H9 (cell line): ENCODE data around the gene MAP7. TPM values are rescaled to one million over a fixed set of nuclear protein-coding genes. Genes with fewer than 3 reads are reported as not detected.
A peak's percentile ranks its signal among the peaks of the same experiment; 100 is the strongest.

Experiments
- DNase-seq: peaks from one replicate; pipeline ENCODE4 v3.0.0-alpha.2; 2017
- H2AFZ ChIP-seq: one replicate; pipeline ENCODE4 v1.6.1; 2013; ENCODE audit warnings: mild to moderate bottlenecking, low read length, control low read depth, moderate library complexity
- H2AK5ac ChIP-seq: 2 replicates; pipeline ENCODE4 v1.6.1; 2013; ENCODE audit warnings: low read length, control low read depth, mixed read lengths; ENCODE audit not compliant: insufficient read length
- H2BK120ac ChIP-seq: one replicate; pipeline ENCODE4 v1.6.1; 2013; ENCODE audit warnings: low read depth, mild to moderate bottlenecking, low read length, control low read depth, inconsistent platforms; ENCODE audit not compliant: poor library complexity, severe bottlenecking
- H2BK12ac ChIP-seq: 2 replicates; pipeline ENCODE4 v1.6.1; 2013; ENCODE audit warnings: low read length, control low read depth, mixed read lengths, low read depth; ENCODE audit not compliant: insufficient read length
- H2BK15ac ChIP-seq: 2 replicates; pipeline ENCODE4 v1.6.1; 2013; ENCODE audit warnings: low read depth, low read length, control low read depth
- H2BK20ac ChIP-seq: one replicate; pipeline ENCODE4 v1.6.1; 2013; ENCODE audit warnings: low read depth, mild to moderate bottlenecking, low read length, control low read depth, inconsistent platforms; ENCODE audit not compliant: poor library complexity, severe bottlenecking
- H2BK5ac ChIP-seq: 2 replicates; pipeline ENCODE4 v1.6.1; 2013; ENCODE audit warnings: low read length, control low read depth, mixed read lengths; ENCODE audit not compliant: insufficient read length
- H3K14ac ChIP-seq: 2 replicates; pipeline ENCODE4 v1.6.1; 2013; ENCODE audit warnings: low read length, control low read depth; ENCODE audit not compliant: insufficient read depth
- H3K18ac ChIP-seq: 2 replicates; pipeline ENCODE4 v1.6.1; 2013; ENCODE audit warnings: low read depth, mild to moderate bottlenecking, mixed read lengths, low read length, control low read depth; ENCODE audit not compliant: insufficient read length
- H3K23ac ChIP-seq: 2 replicates; pipeline ENCODE4 v1.6.1; 2013; ENCODE audit warnings: low read length, control low read depth, mixed read lengths, low read depth; ENCODE audit not compliant: insufficient read length
- H3K23me2 ChIP-seq: 2 replicates; pipeline ENCODE4 v1.6.1; 2013; ENCODE audit warnings: low read depth, mild to moderate bottlenecking, mixed read lengths, low read length, control low read depth; ENCODE audit not compliant: insufficient read length, poor library complexity, severe bottlenecking
- H3K27ac ChIP-seq: 2 replicates; pipeline ENCODE4 v1.5.1; 2013; ENCODE audit warnings: low read length, control low read depth, mixed read lengths, low read depth; ENCODE audit not compliant: insufficient read length
- H3K27me3 ChIP-seq: 2 replicates; pipeline ENCODE4 v1.6.1; 2013; ENCODE audit warnings: low read length, control low read depth, inconsistent platforms; ENCODE audit not compliant: insufficient read depth
- H3K4ac ChIP-seq: 2 replicates; pipeline ENCODE4 v1.6.1; 2013; ENCODE audit warnings: low read depth, mild to moderate bottlenecking, control low read depth, inconsistent platforms, low read length, moderate library complexity
- H3K4me1 ChIP-seq: 2 replicates; pipeline ENCODE4 v1.6.1; 2013; ENCODE audit warnings: low read length, control low read depth, inconsistent platforms; ENCODE audit not compliant: insufficient read depth
- H3K4me2 ChIP-seq: 2 replicates; pipeline ENCODE4 v1.6.1; 2013; ENCODE audit warnings: low read length, control low read depth, mixed read lengths; ENCODE audit not compliant: insufficient read length, insufficient read depth
- H3K56ac ChIP-seq: 2 replicates; pipeline ENCODE4 v1.6.1; 2013; ENCODE audit warnings: low read depth, mild to moderate bottlenecking, mixed read lengths, low read length, control low read depth; ENCODE audit not compliant: insufficient read length
- H3K79me1 ChIP-seq: 2 replicates; pipeline ENCODE4 v1.6.1; 2013; ENCODE audit warnings: low read depth, mild to moderate bottlenecking, moderate library complexity, low read length, control low read depth, inconsistent platforms; ENCODE audit not compliant: insufficient read depth, poor library complexity, severe bottlenecking
- H3K79me2 ChIP-seq: 2 replicates; pipeline ENCODE4 v1.6.1; 2013; ENCODE audit warnings: low read length, control low read depth, inconsistent platforms; ENCODE audit not compliant: insufficient read depth
- H3K9ac ChIP-seq: 2 replicates; pipeline ENCODE4 v1.6.1; 2013; ENCODE audit warnings: low read length, control low read depth, mixed read lengths; ENCODE audit not compliant: insufficient read length; ENCODE audit errors: extremely low read depth
- H3K9me3 ChIP-seq: one replicate; pipeline ENCODE4 v1.6.1; 2013; ENCODE audit warnings: low read depth, low read length, inconsistent platforms; ENCODE audit not compliant: control insufficient read depth
- H3T11ph ChIP-seq: one replicate; pipeline ENCODE4 v1.6.1; 2013; ENCODE audit warnings: mild to moderate bottlenecking, low read length, control low read depth, inconsistent platforms
- H4K20me1 ChIP-seq: one replicate; pipeline ENCODE4 v1.6.1; 2013; ENCODE audit not compliant: control insufficient read depth, insufficient read length, insufficient read depth
- H4K5ac ChIP-seq: 2 replicates; pipeline ENCODE4 v1.6.1; 2013; ENCODE audit warnings: low read depth, mild to moderate bottlenecking, mixed read lengths, low read length, control low read depth; ENCODE audit not compliant: insufficient read length
- H4K8ac ChIP-seq: replicated peaks from 2 replicates; pipeline ENCODE4 v1.6.1; 2013; ENCODE audit warnings: low read length, control low read depth, mixed read lengths, low read depth; ENCODE audit not compliant: insufficient read length
- H4K91ac ChIP-seq: 2 replicates; pipeline ENCODE4 v1.6.1; 2013; ENCODE audit warnings: low read depth, mild to moderate bottlenecking, moderate library complexity, mixed read lengths, low read length, control low read depth; ENCODE audit not compliant: insufficient read length
- H3K27ac Mint-ChIP-seq, 3 experiments: 2 replicates in 2 of 3; 3 replicates in 1 of 3; pipeline ENCODE4 v1.8.0; 2020 to 2021; ENCODE audit warnings: mixed read lengths in 3 of 3, mild to moderate bottlenecking in 1 of 3, moderate library complexity in 1 of 3
- H3K27me3 Mint-ChIP-seq: 2 replicates; pipeline ENCODE4 v1.8.0; 2021; ENCODE audit warnings: low read depth, mild to moderate bottlenecking, moderate library complexity, mixed read lengths
- H3K36me3 Mint-ChIP-seq, 3 experiments: 2 replicates in 2 of 3; 3 replicates in 1 of 3; pipeline ENCODE4 v1.8.0; 2020 to 2021; ENCODE audit warnings: low read depth in 3 of 3, mixed read lengths in 3 of 3; ENCODE audit not compliant: insufficient read depth in 1 of 3
- H3K4me1 Mint-ChIP-seq, 2 experiments: 2 replicates each; pipeline ENCODE4 v1.8.0; 2020; ENCODE audit warnings: mixed read lengths in 2 of 2
- H3K4me3 Mint-ChIP-seq, 2 experiments: 2 replicates in 1 of 2; 3 replicates in 1 of 2; pipeline ENCODE4 v1.8.0; 2020 to 2021; ENCODE audit warnings: mild to moderate bottlenecking in 2 of 2, mixed read lengths in 2 of 2, moderate library complexity in 1 of 2
- H3K9me3 Mint-ChIP-seq, 2 experiments: 2 replicates in 1 of 2; 3 replicates in 1 of 2; pipeline ENCODE4 v1.8.0; 2020; ENCODE audit warnings: mild to moderate bottlenecking in 2 of 2, mixed read lengths in 2 of 2, moderate library complexity in 1 of 2
- WGBS: extraction: QIAGEN DNeasy Blood & Tissue Kit; methylation state at CpG from one replicate; pipeline ENCODE4 v1.1.7; 2013; ENCODE audit warnings: missing lambda C conversion rate, low lambda C conversion rate, mixed read lengths; ENCODE audit not compliant: insufficient read length; ENCODE audit errors: extremely low coverage; 5-methylcytosine and 5-hydroxymethylcytosine counted together
- total RNA-seq: library from RNA; stranded (reverse); gene quantifications from 2 replicates; pipeline ENCODE4 v1.2.1, GENCODE V29; 2021
- TF ChIP-seq, protein P1 (sequence below): fragments of 200-600 bp; sonication (generic); conservative IDR thresholded peaks from 3 replicates; pipeline ENCODE4 v1.8.0; 2021; ENCODE audit warnings: antibody characterized with exemption, mild to moderate bottlenecking

The MAP7 gene
- total RNA-seq, 1 experiment from 2014 or later, result 51.1 TPM

DNA sequence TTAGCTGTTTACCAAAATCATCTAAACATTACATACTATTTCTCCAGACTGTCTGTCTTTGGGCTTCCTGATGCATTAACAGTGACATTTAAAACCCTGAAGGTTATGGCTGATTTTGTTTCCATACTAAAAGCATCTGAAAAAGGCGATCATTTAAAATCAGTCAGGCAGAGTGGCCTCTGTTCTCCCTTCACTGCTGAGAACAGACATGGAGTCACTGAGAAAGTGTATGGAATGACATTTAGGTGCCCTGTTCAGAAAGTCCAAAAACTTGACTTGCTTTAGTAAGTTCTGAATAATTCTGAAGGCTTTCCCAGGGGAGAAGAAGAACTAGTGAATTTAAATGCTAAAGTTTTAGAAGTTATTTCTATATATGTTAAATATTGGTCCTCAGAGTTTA is 83.0 kb downstream of the MAP7 start:
- Histone ChIP-seq H3K4me1 (peaks cover 6% of the 10 kb centered on the region; the same call in 1 of the 2 replicates), H4K20me1 (no peaks in the 10 kb centered on the region), H3K4me2 (no peak overlapping the region), H2BK20ac (no peak overlapping the region), H2BK120ac (no peak overlapping the region), H4K91ac (no peak overlapping the region), H2BK5ac (no peak overlapping the region), H3K23me2 (no peaks in the 10 kb centered on the region), H3K18ac (no peak overlapping the region), H3T11ph (no peak overlapping the region), H4K8ac (no peak overlapping the region), H3K56ac (no peak overlapping the region), H3K4ac (no peak overlapping the region), H3K79me1 (no peaks in the 10 kb centered on the region), H3K27me3 (no peaks in the 10 kb centered on the region), H4K5ac (no peak overlapping the region), H2AK5ac (no peak overlapping the region), H3K27ac (no peak overlapping the region), H2AFZ (no peak overlapping the region), H2BK12ac (no peak overlapping the region), H3K23ac (no peak overlapping the region), H3K9me3 (no peaks in the 10 kb centered on the region), H3K14ac (no peak overlapping the region), H2BK15ac (no peak overlapping the region), H3K79me2 (peaks cover 4% of the 10 kb centered on the region; the same call in 1 of the 2 replicates), H3K9ac (no peak overlapping the region)
- no peak overlapping the region for H3K4me3 Mint-ChIP-seq
- no CpG with 5 or more reads among the region's 1 CpG for WGBS
- peaks cover 43 to 51% of the 10 kb centered on the region in 2 experiments for H3K4me1 Mint-ChIP-seq
- no peaks in the 10 kb centered on the region for H3K27me3 Mint-ChIP-seq
- H3K9me3 Mint-ChIP-seq, result no peaks in the 10 kb centered on the region
- no peak for DNase-seq
- TF ChIP-seq, protein P1, sequence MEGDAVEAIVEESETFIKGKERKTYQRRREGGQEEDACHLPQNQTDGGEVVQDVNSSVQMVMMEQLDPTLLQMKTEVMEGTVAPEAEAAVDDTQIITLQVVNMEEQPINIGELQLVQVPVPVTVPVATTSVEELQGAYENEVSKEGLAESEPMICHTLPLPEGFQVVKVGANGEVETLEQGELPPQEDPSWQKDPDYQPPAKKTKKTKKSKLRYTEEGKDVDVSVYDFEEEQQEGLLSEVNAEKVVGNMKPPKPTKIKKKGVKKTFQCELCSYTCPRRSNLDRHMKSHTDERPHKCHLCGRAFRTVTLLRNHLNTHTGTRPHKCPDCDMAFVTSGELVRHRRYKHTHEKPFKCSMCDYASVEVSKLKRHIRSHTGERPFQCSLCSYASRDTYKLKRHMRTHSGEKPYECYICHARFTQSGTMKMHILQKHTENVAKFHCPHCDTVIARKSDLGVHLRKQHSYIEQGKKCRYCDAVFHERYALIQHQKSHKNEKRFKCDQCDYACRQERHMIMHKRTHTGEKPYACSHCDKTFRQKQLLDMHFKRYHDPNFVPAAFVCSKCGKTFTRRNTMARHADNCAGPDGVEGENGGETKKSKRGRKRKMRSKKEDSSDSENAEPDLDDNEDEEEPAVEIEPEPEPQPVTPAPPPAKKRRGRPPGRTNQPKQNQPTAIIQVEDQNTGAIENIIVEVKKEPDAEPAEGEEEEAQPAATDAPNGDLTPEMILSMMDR, result no peak
- peak overlapping the region in 1 of 3 experiments; percentile 57; a peak in 2 of 7 replicates for H3K27ac Mint-ChIP-seq
- no peaks in the 10 kb centered on the region for H3K36me3 Mint-ChIP-seq
